ENCODE measurements around the gene ZNHIT1. TPM values are rescaled to one million over a fixed set of nuclear protein-coding genes. Genes with fewer than 3 reads are reported as not detected.
"Not testable (repeated sequence)": the region's sequence is repeated elsewhere in the genome, so short reads cannot be mapped to it uniquely, and the experiment has no call there.

ZNHIT1 gene
- total RNA-seq, 2 donors from 2014 or later: 75.2 to 109 TPM

- Histone ChIP-seq H3K36me3 (no peaks in the 10 kb centered on the region), H3K9me3 (no peaks in the 10 kb centered on the region), H3K27me3 (replicated peaks; ENCODE audit: insufficient read depth) (no peaks in the 10 kb centered on the region), H3K27ac (no peak overlapping the region), H3K4me3 (no peak overlapping the region), H3K4me1 (replicated peaks) (no peaks in the 10 kb centered on the region)
- WGBS: 77% methylated on average over 4 of the region's 4 CpGs
- TF ChIP-seq, protein P1, sequence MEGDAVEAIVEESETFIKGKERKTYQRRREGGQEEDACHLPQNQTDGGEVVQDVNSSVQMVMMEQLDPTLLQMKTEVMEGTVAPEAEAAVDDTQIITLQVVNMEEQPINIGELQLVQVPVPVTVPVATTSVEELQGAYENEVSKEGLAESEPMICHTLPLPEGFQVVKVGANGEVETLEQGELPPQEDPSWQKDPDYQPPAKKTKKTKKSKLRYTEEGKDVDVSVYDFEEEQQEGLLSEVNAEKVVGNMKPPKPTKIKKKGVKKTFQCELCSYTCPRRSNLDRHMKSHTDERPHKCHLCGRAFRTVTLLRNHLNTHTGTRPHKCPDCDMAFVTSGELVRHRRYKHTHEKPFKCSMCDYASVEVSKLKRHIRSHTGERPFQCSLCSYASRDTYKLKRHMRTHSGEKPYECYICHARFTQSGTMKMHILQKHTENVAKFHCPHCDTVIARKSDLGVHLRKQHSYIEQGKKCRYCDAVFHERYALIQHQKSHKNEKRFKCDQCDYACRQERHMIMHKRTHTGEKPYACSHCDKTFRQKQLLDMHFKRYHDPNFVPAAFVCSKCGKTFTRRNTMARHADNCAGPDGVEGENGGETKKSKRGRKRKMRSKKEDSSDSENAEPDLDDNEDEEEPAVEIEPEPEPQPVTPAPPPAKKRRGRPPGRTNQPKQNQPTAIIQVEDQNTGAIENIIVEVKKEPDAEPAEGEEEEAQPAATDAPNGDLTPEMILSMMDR (IDR thresholded peaks at IDR 0.05): no peak
- TF ChIP-seq POLR2A (IDR thresholded peaks at IDR 0.05) (no peak), POLR2AphosphoS5 (IDR thresholded peaks at IDR 0.05) (no peak)
- DNase-seq (ENCODE audit: low spot score): no peak
- intact Hi-C loops (cut with DNase I): no loop called here
These were observed 37.8 kb downstream of the ZNHIT1 start for GRCh38 chr7:101255796-101256195.

DNA sequence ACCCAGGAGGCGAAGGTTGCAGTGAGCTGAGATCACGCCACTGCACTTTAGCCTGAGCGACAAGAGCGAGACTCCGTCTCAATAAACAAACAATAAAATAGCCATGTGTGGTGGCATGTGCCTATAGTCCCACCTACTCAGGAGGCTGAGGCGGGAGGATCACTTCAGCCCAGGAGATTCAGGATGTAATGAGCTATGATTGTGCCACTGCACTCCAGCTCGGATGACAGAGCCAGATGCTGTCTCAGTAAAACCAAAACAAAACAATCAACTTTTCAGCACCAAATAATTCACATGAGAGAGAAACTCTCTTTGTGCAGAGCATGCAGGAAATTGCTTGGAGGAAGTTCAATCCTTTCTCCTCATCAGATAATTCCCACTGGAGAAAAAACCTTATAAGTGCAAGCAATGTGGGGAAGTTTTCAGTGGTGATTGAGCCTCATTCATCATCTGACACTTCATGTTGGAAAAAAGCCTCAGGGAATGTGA lies 40.3 kb downstream of the ZNHIT1 start:
- WGBS: 40% methylated on average over 7 of the region's 7 CpGs
- H3K27me3 ChIP-seq (replicated peaks; ENCODE audit: insufficient read depth): no peaks in the 10 kb centered on the region
- no peaks in the 10 kb centered on the region for H3K9me3 ChIP-seq
- DNase-seq (ENCODE audit: low spot score): no peak
- no peak for TF ChIP-seq POLR2A (IDR thresholded peaks at IDR 0.05)
- TF ChIP-seq, protein P1 (IDR thresholded peaks at IDR 0.05): no peak
- no peak for TF ChIP-seq POLR2AphosphoS5 (IDR thresholded peaks at IDR 0.05)
- intact Hi-C loops (cut with DNase I): no loop called here
- no peaks in the 10 kb centered on the region for H3K4me1 ChIP-seq (replicated peaks)
- H3K4me3 ChIP-seq: no peak overlapping the region
- H3K36me3 ChIP-seq: no peaks in the 10 kb centered on the region
- H3K27ac ChIP-seq: no peak overlapping the region

- 52% methylated on average over 6 of the region's 6 CpGs for WGBS
- H3K4me3 ChIP-seq; H3K27ac ChIP-seq; H3K36me3 ChIP-seq; intact Hi-C loops (cut with DNase I); H3K27me3 ChIP-seq (replicated peaks; ENCODE audit: insufficient read depth); DNase-seq (ENCODE audit: low spot score); H3K4me1 ChIP-seq (replicated peaks); H3K9me3 ChIP-seq: not testable (repeated sequence)
These were observed 46.2 kb downstream of the ZNHIT1 start for GRCh38 chr7:101264102-101264706.

DNA sequence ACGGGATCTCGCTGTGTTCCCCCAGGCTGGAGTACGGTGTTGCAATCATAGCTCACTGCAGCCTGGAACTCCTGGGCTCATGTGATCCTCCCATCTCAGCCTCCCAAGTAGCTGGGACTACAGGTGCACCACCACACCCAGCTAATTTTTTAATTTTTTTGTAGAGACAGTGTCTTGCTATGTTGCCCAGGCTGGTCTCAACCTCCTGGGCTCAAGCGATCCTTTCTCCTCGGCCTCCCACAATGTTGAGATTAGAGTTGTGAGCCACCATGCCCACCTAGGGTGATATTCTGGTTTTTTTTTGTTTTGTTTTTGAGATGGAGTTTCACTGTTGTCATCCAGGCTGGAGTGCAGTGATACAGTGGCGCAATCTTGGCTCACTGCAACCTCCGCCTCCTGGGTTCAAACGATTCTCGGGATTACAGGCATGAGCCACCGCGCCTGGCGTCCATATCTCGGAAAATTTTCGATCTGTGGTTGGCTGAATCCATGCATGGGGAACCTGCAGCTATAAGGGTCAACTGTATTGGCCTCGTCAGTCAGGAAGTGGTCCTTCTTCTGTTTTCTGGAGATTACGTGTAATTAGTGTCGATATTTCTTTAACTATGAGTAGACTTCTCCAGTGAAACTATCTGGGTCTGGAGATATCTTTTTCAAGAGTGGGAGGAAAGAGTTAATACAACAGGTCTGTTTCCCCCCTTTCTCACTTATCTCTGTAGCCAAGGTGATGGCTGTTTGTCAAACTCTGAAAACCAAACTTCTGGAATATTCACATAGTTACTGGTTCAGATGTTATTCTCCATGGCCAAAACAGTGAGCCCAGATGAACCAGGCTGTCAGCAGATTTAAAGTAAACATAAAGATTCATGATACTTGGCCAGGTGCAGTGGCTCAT lies 47.9 kb downstream of the ZNHIT1 start:
- no peak for DNase-seq (ENCODE audit: low spot score)
- no peaks in the 10 kb centered on the region for H3K27me3 ChIP-seq (replicated peaks; ENCODE audit: insufficient read depth)
- H3K9me3 ChIP-seq: no peaks in the 10 kb centered on the region
- intact Hi-C loops (cut with DNase I): no loop called here
- 80% methylated on average over 17 of the region's 17 CpGs for WGBS
- H3K27ac ChIP-seq: no peak overlapping the region
- no peaks in the 10 kb centered on the region for H3K36me3 ChIP-seq
- H3K4me3 ChIP-seq: no peak overlapping the region
- H3K4me1 ChIP-seq (replicated peaks): no peaks in the 10 kb centered on the region
- TF ChIP-seq, protein P1 (IDR thresholded peaks at IDR 0.05): no peak
- TF ChIP-seq POLR2AphosphoS5 (IDR thresholded peaks at IDR 0.05) (no peak), POLR2A (IDR thresholded peaks at IDR 0.05) (no peak)

DNA sequence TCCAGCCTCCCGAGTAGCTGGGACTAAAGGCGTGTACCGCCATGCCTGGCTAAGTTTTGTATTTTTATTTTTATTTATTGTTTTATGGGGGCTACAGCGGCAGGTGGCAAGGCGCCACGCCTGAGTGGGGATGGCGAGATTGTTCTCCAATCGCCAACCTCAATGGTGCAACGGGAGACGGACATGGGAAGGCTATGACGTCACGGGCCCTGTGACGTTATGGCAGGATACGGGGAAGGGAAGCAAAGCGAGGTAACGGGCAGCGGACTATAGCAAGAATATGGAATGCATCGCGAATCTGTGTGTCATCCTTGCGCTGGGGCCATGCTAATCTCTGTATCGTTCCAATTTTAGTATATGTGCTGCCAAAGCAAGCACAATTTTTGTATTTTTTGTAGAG lies 51.7 kb downstream of the ZNHIT1 start:
- TF ChIP-seq POLR2A (IDR thresholded peaks at IDR 0.05) (no peak), POLR2AphosphoS5 (IDR thresholded peaks at IDR 0.05) (no peak)
- TF ChIP-seq, protein P1 (IDR thresholded peaks at IDR 0.05): no peak

More for the DNA sequence above, 51.7 kb downstream of the ZNHIT1 start:
- Histone ChIP-seq H3K4me3 (no peak overlapping the region), H3K27me3 (replicated peaks; ENCODE audit: insufficient read depth) (no peaks in the 10 kb centered on the region), H3K36me3 (no peaks in the 10 kb centered on the region), H3K9me3 (no peaks in the 10 kb centered on the region), H3K4me1 (replicated peaks) (no peaks in the 10 kb centered on the region), H3K27ac (no peak overlapping the region)
- DNase-seq (ENCODE audit: low spot score): no peak
- WGBS: 88% methylated on average over 21 of the region's 21 CpGs
- intact Hi-C loops (cut with DNase I): no loop called here

Measured in prostate gland (tissue), 2 donors.